VCaP (cell line): ENCODE data around the gene P2RY13.

Experiments used
- H3K27ac ChIP-seq: fragments of 450-650 bp; 2 replicates; pipeline ENCODE4 v1.5.1; 2017
- TF ChIP-seq, protein P1 (sequence below): fragments of 450-650 bp; conservative IDR thresholded peaks from 2 replicates; pipeline ENCODE4 v1.5.1; 2017; ENCODE audit warnings: mild to moderate bottlenecking, moderate library complexity

P2RY13 gene

DNA sequence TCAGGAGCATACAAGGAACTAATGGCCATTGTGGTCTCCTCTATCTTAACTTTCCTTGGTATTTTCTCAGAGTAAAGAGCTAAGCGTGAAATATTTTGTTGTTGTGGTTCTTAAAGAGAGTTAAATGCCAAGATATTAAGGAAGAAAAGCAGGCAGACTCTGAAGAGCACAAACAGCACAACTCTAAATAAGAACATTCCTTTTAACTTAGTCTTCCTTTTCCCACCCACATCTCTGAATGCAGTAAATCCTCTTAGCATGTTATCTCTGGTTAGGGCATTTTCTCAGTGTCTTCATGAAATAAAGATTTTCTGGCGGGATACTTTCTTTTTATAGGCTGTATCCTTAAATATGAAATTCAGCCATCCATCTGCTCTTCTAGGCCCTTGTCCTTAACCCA is 14.2 kb downstream of the P2RY13 start:
- H3K27ac ChIP-seq = no peak overlapping the region
- TF ChIP-seq, protein P1, sequence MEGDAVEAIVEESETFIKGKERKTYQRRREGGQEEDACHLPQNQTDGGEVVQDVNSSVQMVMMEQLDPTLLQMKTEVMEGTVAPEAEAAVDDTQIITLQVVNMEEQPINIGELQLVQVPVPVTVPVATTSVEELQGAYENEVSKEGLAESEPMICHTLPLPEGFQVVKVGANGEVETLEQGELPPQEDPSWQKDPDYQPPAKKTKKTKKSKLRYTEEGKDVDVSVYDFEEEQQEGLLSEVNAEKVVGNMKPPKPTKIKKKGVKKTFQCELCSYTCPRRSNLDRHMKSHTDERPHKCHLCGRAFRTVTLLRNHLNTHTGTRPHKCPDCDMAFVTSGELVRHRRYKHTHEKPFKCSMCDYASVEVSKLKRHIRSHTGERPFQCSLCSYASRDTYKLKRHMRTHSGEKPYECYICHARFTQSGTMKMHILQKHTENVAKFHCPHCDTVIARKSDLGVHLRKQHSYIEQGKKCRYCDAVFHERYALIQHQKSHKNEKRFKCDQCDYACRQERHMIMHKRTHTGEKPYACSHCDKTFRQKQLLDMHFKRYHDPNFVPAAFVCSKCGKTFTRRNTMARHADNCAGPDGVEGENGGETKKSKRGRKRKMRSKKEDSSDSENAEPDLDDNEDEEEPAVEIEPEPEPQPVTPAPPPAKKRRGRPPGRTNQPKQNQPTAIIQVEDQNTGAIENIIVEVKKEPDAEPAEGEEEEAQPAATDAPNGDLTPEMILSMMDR = no peak

DNA sequence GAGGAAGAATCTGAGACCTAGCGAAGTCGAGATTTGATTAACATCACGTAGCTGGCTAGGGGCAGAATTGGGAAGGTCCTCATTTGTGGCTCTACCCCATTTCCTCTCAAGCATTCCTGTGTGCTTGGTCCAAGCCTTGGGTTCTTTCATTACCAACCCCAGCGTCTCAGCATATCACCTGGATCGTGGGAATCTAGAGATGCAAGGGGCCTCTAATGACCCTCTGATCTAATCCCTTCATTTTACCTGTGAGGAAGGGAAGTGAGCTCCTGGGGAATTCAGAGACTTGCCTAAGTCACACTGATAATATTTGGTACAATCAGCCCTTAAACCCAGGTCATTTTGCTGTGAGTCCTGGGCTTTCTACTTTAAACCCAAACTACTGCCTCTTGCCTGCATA is 14.8 kb downstream of the P2RY13 start:
- TF ChIP-seq, protein P1 = no peak

DNA sequence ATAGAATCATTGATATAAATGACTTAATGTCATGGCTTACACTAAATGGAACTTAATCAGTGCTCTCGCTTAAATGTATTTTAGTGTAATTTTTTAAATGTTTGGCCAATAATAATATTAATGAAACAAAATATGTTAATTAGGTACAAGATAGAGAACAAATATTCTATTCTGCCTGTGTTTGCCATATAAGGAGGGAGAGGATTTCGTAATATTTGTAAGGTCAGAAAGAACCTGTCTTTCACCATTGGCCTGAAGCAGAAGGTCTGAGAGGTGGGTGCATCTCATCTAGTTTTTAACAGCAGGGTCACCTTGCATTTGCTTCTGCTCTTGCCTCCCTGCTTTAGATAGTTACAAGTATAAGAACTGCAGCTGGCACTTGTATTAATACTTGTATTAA is 15.2 kb downstream of the P2RY13 start:
- TF ChIP-seq, protein P1 = no peak
- H3K27ac ChIP-seq = no peak overlapping the region

More for the DNA sequence above, 14.8 kb downstream of the P2RY13 start:
- H3K27ac ChIP-seq = no peak overlapping the region

- TF ChIP-seq, protein P1 = no peak
- H3K27ac ChIP-seq = no peak overlapping the region
Measured at GRCh38 chr3:151312972-151313371, 16.4 kb downstream of the P2RY13 start.

- no peak overlapping the region for H3K27ac ChIP-seq
- TF ChIP-seq, protein P1 = no peak
Measured at GRCh38 chr3:151309566-151309965, 19.8 kb downstream of the P2RY13 start.

GRCh38 chr3:151307583-151308488 is 21.5 kb downstream of the P2RY13 start:
- H3K27ac ChIP-seq = no peak overlapping the region
- TF ChIP-seq, protein P1 = no peak

DNA sequence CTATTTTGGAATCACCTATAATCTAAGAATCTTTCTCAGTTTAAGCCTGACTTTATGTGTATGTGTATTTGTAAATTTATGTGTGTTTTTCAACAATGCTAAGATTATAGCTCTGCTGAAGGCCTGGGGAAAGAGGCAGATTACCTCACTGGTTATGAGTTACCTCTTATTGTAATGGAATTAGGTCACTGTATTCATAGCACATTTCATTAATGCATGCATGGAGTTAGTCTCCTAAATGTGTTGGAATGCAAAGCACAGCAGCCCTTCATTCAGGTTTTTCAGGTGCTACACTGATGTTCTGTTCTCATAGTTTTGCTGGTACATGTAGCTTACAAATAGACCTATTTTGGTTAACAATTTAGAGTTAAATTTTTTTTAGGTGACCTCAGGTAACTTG is 22.2 kb downstream of the P2RY13 start:
- TF ChIP-seq, protein P1 = no peak
- no peak overlapping the region for H3K27ac ChIP-seq
